Hepatocyte (in vitro differentiated cells): ENCODE data around the gene ZNF503.

Experiments
- EZH2 ChIP-seq: fragments of 200-600 bp; sonication (generic); IDR thresholded peaks from 2 replicates; pipeline ENCODE4 v1.6.1; 2016; ENCODE audit warnings: antibody characterized with exemption, mild to moderate bottlenecking, borderline replicate concordance
- TF ChIP-seq, protein P1 (sequence below): fragments of 200-600 bp; sonication (generic); IDR thresholded peaks from 2 replicates; pipeline ENCODE4 v1.5.1; 2016; ENCODE audit warnings: antibody characterized with exemption, mild to moderate bottlenecking; ENCODE audit not compliant: poor library complexity

- no peak for TF ChIP-seq EZH2
- TF ChIP-seq, protein P1, sequence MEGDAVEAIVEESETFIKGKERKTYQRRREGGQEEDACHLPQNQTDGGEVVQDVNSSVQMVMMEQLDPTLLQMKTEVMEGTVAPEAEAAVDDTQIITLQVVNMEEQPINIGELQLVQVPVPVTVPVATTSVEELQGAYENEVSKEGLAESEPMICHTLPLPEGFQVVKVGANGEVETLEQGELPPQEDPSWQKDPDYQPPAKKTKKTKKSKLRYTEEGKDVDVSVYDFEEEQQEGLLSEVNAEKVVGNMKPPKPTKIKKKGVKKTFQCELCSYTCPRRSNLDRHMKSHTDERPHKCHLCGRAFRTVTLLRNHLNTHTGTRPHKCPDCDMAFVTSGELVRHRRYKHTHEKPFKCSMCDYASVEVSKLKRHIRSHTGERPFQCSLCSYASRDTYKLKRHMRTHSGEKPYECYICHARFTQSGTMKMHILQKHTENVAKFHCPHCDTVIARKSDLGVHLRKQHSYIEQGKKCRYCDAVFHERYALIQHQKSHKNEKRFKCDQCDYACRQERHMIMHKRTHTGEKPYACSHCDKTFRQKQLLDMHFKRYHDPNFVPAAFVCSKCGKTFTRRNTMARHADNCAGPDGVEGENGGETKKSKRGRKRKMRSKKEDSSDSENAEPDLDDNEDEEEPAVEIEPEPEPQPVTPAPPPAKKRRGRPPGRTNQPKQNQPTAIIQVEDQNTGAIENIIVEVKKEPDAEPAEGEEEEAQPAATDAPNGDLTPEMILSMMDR, result no peak
Measured at GRCh38 chr10:75398692-75399460, 2.7 kb downstream of the ZNF503 start.
